ENCODE data around the gene TP53I13. TPM values are rescaled to one million over a fixed set of nuclear protein-coding genes. Genes with fewer than 3 reads are reported as not detected.
A peak's percentile ranks its signal among the peaks of the same experiment; 100 is the strongest.

Gene TP53I13
- total and polyA plus RNA-seq, 2 donors (not counting 3 experiments of a cell fraction or from before 2014, with no cell fraction given), result 41.1 to 42.7 TPM

GRCh38 chr17:29614349-29615047, 46.0 kb downstream of the TP53I13 start:
- no peak for TF ChIP-seq MAX (IDR thresholded peaks at IDR 0.05; ENCODE audit: insufficient read depth, insufficient read length)
- TF ChIP-seq POLR2AphosphoS5 (IDR thresholded peaks at IDR 0.05; ENCODE audit: insufficient read depth, low read depth, low read length), result no peak
- no peak for TF ChIP-seq GATA2 (IDR thresholded peaks at IDR 0.05; ENCODE audit: insufficient read depth, insufficient read length, low read depth, low read length)
- no peak for TF ChIP-seq FOS (IDR thresholded peaks at IDR 0.05; ENCODE audit: borderline replicate concordance, insufficient read depth, low read length)
- no peak for TF ChIP-seq MYC (IDR thresholded peaks at IDR 0.05; ENCODE audit: low read depth, low read length)
- no peak for TF ChIP-seq EZH2 (IDR thresholded peaks at IDR 0.05; ENCODE audit: borderline replicate concordance, low read depth, low read length, severe bottlenecking)
- TF ChIP-seq POLR2A (IDR thresholded peaks at IDR 0.05; ENCODE audit: low read depth, low read length), result no peak
- no peak for TF ChIP-seq JUN (IDR thresholded peaks at IDR 0.05; ENCODE audit: borderline replicate concordance, insufficient read depth, insufficient read length, low read depth)
- TF ChIP-seq CTCF (IDR thresholded peaks at IDR 0.05; ENCODE audit: extremely low read depth in 1 of 2, insufficient read depth in 1 of 2, low read depth in 1 of 2, low read length in 2 of 2), result no peak
- Histone ChIP-seq H3K27ac (ENCODE audit: insufficient read depth, low read depth, low read length) (no peak overlapping the region), H3K79me2 (ENCODE audit: control insufficient read depth, insufficient read depth, low read length) (no peaks in the 10 kb centered on the region), H3K9ac (replicated peaks; ENCODE audit: extremely low read depth, insufficient read depth, low read length) (no peak overlapping the region), H3K27me3 (ENCODE audit: control insufficient read depth in 2 of 2, insufficient read depth in 2 of 2, low read length in 2 of 2) (no peaks in the 10 kb centered on the region), H3K4me3 (replicated peaks in 1 of 3; ENCODE audit: insufficient read depth in 1 of 3, low read depth in 1 of 3, low read length in 3 of 3) (no peak overlapping the region), H3K4me2 (ENCODE audit: insufficient read depth, low read length) (no peak overlapping the region), H3K9me3 (replicated peaks; ENCODE audit: control insufficient read depth, insufficient read depth, low read length) (no peaks in the 10 kb centered on the region), H3K36me3 (ENCODE audit: control insufficient read depth in 2 of 2, extremely low read depth in 1 of 2, insufficient read depth in 2 of 2, low read length in 2 of 2) (peaks cover 0 to 1% of the 10 kb centered on the region in 2 experiments), H3K9me1 (replicated peaks; ENCODE audit: control insufficient read depth, extremely low read depth, insufficient read depth, low read length) (no peaks in the 10 kb centered on the region), H2AFZ (ENCODE audit: low read depth, low read length) (no peak overlapping the region), H3K4me1 (ENCODE audit: control insufficient read depth, extremely low read depth, insufficient read depth, low read length) (peaks cover 31% of the 10 kb centered on the region), H4K20me1 (replicated peaks; ENCODE audit: control insufficient read depth, extremely low read depth, insufficient read depth, low read length) (no peaks in the 10 kb centered on the region)
- TSS peak; percentile 47 for BruUV-seq (replicated peaks)
- dilution Hi-C loops (cut with MboI; ENCODE audit: extremely low pct_ligation_motif_present, low sequenced_read_pairs) (no loop called here), intact Hi-C loops (cut with micrococcal nuclease) (loop anchor here (1.0 to 5.0 kb wide), 3 partner anchors 47 to 479 kb away; partner anchors contain the start of genes ABHD15 and TP53I13)
- ChIA-PET POLR2A (no interaction called here), CTCF (interaction anchor here (1.0 to 6.9 kb wide), 9 partner anchors 10 to 316 kb away, joined by 3 to 120 read pairs (median 14); partner anchors contain the start of genes ANKRD13B and SSH2)
- FAIRE-seq (no peak), DNase-seq (ENCODE audit: low read depth, low spot score) (no peak)
